ENCODE data around the gene BST1.

The BST1 gene

DNA sequence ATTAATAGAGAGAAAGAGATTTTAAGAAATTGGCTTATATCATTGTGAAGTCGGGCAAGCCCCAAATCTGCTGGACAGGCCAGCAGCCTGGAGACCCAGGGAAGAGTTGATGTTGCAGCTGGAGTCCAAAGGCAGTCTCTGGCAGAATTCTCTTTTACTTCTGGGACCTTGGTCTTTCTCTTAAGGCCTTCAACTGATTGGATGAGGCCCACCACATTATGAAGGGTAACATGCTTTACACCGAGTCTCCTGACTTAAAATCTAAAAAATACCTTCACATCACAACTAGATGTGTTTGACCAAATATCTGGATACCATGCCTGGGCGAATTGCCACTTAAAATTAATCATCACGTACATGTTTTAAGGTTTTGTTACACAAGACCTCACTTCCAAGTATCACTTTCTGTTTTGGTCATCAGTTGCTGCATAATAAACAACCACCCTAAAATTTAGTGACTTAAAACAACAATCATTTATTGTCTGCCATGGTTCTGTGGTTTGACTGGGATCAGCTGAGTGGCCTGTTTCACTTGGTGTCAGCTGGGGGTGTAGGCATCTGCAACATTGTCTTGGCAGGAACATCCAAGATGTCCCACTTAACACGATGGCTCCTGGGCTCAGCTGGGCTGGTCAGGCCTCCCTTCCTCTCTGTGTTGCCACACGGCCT is 78.7 kb downstream of the BST1 start:
- no peak for DNase-seq
